ENCODE data around the gene TSGA10.

Gene TSGA10

DNA sequence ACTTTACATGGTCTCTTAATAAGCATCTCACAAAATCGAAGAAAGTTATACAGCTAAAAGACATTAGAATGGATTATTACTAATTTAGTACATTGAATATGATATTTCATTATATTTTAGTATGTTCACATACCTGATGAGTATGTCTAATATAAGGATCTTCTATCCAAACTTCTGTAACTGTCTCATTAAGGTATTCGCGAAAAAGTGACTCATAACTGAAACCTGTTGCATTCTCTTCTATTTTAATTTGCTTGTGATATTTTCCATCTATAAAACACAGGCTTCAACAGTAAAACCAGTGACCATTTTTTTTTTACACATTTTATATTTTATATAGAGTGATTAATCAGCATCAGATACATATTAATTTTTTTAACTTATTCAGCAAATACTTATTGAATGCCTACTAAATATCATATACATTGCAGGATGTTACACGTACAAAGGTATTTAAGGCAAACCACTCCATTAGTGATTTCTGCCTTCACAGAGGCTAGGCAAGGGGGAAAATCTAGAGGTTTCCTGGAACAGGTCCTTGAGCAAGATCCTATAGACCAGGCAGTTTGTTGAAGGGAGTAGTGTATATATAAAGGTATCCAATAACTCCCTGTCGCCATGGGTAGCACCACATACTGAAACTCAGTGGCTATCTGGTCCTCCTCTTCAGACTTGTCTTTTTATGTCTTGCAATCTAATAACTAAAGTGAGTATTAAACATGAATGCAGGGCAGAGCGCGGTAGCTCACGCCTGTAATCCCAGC lies 16.8 kb upstream of the TSGA10 start:
- no peak for TF ChIP-seq CTCF (conservative IDR thresholded peaks at IDR 0.05; ENCODE audit: low read depth, low read length)
- no peak for DNase-seq (ENCODE audit: low read depth)
- no peak overlapping the region for H3K4me3 ChIP-seq (ENCODE audit: low read depth, low read length)

DNA sequence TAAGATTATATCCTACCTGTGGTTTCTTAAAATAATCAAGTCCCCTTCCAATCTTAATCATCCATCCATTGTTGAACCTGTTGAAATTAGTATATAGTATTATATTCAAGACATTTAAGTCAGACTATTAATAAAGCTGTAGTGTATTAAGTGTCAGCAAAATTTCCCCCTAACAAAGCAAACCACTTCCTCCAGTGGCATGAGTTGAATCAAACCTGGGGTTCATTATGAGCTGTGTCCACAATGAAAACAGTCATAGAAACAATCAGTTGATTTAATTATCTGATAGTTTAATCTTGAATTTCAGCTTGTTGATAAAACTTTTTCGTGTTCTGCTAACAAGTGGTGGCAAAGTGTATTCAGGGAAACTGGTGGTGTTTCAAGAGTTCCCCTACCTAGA lies 14.8 kb upstream of the TSGA10 start:
- DNase-seq (ENCODE audit: low read depth): no peak
- no peak for TF ChIP-seq CTCF (conservative IDR thresholded peaks at IDR 0.05; ENCODE audit: low read depth, low read length)

GRCh38 chr2:99166218-99166617 lies 11.5 kb upstream of the TSGA10 start:
- no peak overlapping the region for H3K4me3 ChIP-seq (ENCODE audit: low read depth, low read length)
- DNase-seq (ENCODE audit: low read depth): no peak
- no peak for TF ChIP-seq CTCF (conservative IDR thresholded peaks at IDR 0.05; ENCODE audit: low read depth, low read length)

More for the DNA sequence above, 14.8 kb upstream of the TSGA10 start:
- H3K4me3 ChIP-seq (ENCODE audit: low read depth, low read length): no peak overlapping the region

DNA sequence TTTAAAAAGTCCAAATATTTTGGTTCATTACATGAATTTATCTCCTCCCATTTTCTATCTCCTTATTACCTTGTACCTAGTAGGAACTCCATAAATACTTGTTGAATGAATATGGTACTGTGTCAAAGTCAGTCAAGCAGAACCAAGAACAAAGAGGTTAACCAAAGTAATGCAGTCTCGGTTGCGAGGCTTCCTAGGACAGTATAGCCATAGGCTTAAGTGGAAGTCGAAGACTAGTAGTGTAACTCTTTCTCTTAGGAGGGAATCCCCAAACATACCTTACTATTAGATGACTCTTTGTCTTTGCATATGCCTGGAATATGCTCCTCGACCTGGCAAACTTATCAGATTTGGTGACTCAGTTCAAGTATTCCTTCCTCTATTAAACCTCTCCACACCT lies 4.9 kb upstream of the TSGA10 start:
- DNase-seq (ENCODE audit: low read depth): no peak
- TF ChIP-seq CTCF (conservative IDR thresholded peaks at IDR 0.05; ENCODE audit: low read depth, low read length): no peak

DNA sequence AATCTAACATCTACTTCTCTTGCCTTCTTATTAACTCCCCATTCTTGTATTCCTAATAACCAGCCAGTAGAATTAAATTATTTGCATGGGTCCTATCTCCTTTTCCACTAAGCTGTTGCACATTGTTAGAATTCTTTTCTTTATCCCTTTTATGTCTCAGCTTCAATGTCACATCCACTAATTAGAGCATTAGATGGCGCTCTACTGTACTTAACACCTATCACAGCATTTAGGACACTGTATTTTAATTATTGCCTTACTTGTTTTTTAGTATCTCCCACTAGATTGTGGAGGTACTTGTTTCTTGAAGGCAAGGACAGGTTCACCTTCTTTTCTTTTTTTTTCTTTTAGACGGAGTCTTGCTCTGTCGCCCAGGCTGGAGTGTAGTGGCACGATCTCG lies 3.9 kb upstream of the TSGA10 start:
- DNase-seq (ENCODE audit: low read depth): no peak
- no peak overlapping the region for H3K4me3 ChIP-seq (ENCODE audit: low read depth, low read length)
- no peak for TF ChIP-seq CTCF (conservative IDR thresholded peaks at IDR 0.05; ENCODE audit: low read depth, low read length)

More for the DNA sequence above, 4.9 kb upstream of the TSGA10 start:
- no peak overlapping the region for H3K4me3 ChIP-seq (ENCODE audit: low read depth, low read length)

- no peak for DNase-seq (ENCODE audit: low read depth)
- no peak for TF ChIP-seq CTCF (conservative IDR thresholded peaks at IDR 0.05; ENCODE audit: low read depth, low read length)
- no peak overlapping the region for H3K4me3 ChIP-seq (ENCODE audit: low read depth, low read length)
Measured at GRCh38 chr2:99156891-99157290, 2.1 kb upstream of the TSGA10 start.

Measured in choroid plexus epithelial cell (primary cell).